HG03103 (cell line): ENCODE data around the gene NECTIN1.

Source experiments
- ATAC-seq: cut with Tn5 transposase; IDR thresholded peaks from one replicate; pipeline ENCODE4 v1.9.1; 2021; ENCODE audit warnings: low read depth; ENCODE audit not compliant: unreplicated experiment

Gene NECTIN1

DNA sequence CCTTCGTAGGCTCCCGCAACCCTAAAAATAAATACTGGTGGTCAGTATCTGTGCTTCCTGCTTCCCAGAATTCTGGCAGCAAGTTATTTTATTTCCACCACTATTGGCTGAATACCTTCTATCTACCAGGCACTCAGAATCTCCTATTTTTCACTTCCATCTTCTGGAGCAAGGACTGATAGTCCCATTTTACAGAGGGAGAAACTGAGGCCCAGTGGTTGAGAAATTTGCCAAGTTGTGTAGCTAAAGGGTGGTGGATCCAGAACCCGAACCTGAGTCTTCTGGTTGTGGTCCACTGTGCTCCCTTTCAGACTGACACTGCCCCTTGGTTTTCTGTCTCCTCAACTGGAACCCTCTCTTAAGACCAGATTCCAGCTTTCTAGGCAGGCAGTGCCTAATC, 31.6 kb downstream of the NECTIN1 start:
- ATAC-seq, result no peak

DNA sequence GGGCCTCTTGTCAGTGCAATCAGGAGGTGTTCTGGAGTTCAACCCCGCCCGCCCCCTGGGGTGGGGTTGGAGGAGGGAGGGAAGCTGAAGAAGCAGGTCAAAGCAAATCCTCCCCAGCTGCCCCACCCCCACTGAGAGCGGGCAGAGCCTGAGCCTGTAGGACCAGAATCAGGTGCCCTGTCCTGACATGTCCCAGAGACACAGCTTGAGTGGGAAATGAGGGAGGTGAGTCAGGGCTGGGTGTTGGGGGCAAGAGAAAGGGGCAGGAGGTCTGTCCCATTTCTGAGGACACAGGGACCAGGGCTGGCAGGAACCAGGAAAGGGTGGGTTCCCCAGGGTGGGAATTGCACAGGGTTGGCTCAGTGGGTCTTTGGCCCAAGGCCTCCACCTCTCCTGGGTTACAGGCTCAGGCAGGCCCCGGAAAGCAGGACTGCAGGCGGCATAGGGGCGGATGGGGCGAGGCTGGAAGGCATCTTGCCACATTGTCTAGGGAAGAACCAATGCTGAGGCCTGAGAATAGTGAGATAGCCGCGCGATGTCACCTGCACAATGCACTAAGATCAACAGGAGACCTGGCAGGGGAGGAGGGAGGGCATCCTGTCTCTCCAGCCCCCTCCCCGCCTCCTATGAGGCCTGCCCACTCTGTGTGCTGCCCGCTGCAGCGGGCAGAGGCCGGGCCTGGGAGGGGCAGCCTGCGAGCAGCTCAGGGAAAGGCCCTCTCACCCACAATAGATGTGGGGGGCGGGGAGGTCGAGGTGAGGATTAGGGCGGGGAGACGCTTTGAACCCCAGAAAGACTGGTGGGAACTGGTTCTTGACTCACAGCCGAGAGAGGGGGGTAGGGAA, 32.4 kb downstream of the NECTIN1 start:
- no peak for ATAC-seq

DNA sequence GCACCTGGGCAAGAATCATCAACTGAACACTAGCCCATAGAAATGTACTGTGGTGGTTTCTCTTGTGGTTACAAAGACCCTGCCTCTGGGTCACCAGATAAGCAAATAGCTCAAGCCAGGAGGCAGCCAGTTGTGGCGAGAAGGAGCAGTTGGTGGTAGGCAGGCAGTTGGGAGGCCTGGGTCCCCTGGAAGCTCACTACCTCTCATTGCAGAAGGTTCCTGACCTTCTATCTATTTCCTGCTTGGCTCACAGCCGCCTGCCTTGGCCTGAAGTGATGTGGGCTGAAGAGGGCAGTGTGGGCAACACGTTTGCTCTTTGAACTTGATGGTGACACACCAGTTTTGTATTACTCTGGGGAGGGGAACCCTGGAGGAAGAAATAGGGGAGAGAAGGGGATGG, 34.7 kb downstream of the NECTIN1 start:
- ATAC-seq, result no peak

DNA sequence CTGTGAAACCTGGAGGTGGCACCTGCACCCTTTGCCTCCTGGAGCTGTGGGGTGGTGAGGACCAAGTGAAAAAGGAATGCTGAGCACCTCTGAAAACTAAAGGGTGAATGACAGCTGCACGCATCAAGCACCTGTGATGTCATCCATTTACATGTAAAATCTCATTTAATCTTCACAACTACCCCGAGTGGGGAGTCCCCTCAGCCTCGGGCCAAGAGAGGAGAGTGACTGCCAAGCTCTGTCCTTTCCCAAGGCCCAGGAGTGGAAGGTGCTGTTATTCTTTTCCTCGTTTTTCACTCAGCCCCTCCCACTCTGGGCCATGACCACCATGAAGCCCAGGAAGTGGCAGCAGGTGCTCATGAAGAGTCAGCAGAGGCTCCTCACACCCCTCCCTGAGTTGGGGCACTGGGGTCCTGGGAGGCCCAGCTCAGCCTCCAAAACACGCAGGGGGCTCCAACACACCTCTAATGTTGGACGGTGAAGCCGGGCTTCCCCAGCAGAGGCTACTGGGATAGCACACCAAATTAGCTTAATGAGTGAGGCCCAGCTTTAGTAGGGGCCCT, 35.7 kb downstream of the NECTIN1 start:
- no peak for ATAC-seq

DNA sequence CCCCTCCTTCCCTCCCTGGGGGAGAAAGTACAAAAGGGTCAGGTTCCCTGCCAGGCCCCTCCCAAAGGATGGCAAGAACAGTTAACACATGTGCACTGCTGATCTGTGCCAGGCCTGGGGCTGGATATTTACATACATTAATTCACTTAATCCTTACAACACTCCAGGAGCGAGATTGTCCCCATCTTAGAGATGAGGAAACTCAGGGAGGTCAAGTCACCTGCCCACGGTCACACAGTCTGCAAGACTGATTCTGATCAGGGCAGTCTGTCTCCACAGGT, 36.5 kb downstream of the NECTIN1 start:
- no peak for ATAC-seq

DNA sequence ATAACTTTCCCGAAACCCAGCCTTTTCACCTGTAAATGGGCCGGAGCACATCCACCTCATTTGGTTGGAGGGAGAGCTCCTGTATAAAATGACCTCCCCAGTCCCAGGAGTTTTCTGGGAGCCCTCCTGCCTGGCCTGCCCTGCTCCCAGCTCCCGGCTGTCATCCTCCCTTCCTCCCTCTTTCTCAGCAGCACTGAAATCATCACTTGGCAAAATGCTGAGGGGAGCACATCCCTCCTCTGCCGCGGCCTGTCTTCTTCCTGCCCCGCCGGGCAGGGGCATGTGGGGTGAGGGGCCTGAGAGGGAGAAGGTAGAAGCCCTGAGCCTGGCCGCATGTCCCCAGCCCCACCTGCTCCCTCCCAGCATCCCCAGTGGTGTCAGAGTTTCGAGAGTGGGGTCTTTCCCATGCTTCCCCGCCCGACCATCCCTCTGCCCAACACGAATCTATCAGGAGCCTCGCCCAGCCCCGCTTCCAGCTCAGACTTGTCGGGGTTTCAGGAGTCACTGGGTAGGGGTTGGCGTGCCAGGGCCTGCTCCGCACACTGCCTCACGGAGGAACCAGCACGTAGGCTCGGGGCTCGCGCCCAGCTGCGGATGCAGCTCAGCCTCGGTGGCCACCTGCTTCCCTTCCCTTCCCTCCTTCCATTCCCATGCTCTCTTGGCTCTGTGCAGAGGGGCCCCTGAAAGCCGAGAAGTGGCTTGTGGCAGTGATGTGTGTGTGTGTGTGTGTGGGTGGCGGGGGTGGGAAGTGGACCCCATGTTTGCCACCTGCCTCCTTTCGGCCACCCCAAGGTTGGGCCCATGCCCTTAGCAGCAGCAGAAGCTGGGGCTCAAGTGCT, 37.1 kb downstream of the NECTIN1 start:
- no peak for ATAC-seq

DNA sequence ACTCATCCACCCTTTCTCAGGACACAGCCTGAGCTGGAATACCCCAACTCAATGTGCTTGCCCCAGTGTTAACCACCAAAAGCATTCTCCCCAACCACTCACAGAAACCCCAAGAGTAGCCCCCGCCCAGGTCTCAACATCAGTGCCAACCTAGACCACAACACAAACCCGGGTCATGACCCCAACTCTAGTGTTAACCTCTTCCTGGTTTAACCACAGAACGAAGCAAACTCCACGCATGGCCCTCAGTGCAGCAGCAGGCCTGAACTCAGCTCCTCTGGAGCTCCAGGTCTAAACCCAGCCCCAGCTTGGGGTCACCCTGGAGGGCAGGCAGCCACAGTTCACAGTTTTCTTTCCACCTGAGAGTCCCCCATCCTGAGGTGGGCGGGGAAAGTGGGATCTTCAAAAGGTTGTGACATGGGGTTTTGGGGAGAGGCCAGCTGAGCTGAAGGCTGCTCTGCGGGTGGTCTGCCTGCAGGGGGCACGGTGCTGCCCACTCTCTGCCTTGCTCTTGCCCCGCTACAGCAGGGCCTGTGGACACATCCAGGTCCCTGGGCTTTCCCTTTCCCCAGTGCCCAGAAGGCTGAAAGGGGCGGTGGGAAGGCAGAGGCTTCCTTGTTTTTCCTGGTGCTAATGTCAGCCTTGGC, 37.9 kb downstream of the NECTIN1 start:
- no peak for ATAC-seq

DNA sequence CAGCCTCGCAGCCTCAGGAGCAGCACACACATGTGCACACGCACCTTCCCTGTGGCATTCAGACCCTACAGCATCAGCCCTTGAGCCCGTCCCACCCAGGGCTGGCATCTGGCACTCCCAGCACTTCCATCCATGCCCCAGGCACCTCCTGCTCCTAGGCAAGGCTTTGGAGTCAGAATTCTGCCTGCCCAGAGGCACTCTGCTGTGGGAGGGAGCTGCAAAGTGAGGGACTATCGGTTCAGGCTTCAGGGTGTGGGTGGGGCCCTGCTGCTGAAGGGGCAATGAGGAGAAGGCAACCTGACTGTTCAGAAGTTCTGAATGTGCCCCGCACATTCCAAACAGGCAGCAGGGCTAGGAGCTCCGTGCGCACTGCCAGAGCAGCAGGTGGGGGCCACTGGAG, 39.7 kb downstream of the NECTIN1 start:
- ATAC-seq, result no peak

DNA sequence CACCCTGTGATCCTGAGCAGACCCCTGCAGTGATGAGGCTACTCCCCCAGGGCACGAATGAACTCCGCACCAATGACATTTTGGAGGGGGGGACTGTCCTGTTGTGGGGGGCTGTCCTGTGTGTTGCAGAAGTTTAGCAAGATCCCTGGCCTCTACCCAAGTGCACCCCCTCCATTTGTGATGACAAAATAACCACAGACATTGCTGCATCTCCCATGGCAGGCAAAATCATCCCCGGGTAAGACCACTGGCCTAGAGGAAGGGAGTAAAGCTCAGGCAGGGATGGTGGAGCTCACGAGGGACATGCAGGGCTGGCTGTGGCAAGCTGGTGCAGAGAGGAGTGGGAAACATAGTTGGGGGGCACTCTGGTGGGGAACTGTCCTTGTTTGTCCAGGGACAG, 40.6 kb downstream of the NECTIN1 start:
- no peak for ATAC-seq

DNA sequence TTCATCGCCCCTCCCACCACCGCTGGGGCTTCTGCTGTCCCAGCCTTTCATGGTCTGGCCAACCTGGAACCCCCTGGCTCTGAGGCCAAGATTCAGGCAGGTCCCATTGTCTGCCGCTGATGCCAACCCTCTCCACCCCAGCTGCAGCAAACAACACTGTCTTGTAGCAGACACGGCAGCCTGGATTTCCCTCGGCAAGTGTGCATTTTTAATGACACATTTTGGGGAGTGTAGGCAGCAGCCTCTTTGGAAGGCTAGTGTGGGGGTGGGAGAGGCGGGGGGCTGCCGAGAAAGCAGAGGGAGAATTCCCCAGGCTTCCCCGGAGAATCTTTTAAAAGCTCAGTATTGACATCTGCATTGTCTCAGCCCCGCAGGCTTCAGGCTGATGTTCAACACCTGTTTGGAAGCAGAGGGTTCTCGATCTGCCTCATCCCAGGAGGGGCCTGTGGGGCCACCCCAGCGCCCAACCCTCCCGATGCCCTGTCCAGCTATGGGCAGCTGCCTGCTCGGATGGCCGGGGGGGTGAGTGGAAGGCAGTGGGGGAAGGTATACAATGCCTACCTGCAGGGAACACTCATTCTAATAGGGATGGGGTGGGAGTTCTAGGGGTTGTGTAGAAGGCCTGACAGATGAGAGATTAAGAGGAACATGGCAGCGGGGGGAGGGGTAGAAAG, 41.5 kb downstream of the NECTIN1 start:
- no peak for ATAC-seq

DNA sequence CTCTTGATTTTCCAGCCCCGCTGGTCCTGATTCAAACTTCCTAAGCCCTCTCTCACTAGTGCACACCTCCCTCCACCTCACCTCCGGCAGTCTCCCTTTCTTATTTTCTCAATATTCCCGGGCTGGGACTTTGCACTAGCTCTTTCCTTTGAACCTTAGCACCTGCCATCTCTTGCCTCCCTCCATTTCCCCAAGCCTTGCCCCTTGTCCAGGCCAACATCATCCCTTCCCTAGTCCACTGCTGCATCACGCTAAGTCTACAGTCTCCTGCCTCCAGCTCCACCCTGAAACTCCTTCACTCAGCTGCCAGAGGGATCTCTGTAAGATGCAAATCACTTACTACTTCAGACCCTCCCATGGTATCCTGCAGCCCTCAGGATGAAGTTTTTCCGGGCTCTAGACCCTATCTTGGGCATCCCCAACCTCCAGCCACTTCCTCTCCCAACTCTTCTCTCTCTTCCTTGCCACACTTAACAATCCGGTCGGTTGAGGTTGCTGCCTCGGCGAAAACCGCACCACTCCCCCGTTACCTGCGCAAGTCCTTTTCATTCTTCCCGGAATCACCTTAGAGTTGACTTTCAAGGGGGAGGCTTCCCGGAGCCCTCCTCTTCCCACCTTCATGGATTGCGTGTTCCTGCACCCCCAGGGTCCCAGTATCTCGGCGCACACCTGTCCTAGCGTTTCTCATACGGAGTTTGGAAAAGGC, 42.7 kb downstream of the NECTIN1 start:
- no peak for ATAC-seq

DNA sequence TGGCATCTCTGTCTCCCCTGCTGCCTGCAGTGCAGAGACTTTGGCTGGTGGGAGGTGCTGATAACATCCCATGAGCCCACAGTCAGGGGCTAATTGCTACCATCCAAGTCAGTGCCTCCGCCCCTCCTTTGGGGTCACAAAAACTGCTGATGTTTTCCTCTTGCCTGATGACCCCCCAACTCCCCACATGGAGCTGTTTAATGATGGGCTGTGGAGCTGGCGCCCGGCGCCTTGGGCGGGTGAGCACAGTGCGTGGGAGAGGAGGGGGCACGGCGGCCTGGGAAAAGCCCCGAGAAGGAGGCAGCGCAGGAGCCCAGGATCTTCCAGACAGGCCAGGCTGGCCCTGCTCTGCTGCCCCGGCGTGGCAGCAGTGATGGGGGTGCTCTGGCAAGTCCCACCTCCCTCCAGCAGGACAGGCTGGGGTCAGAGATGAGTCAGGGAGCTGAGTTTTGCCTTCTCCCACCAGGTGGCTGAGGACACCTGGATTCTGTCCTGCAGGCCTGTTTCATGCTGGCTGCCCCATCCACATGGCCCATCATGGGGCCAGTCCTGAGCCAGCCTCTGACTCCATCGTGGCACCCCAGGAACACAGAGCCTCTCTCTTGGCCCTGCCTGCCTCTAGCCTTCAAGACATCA, 43.8 kb downstream of the NECTIN1 start:
- no peak for ATAC-seq

DNA sequence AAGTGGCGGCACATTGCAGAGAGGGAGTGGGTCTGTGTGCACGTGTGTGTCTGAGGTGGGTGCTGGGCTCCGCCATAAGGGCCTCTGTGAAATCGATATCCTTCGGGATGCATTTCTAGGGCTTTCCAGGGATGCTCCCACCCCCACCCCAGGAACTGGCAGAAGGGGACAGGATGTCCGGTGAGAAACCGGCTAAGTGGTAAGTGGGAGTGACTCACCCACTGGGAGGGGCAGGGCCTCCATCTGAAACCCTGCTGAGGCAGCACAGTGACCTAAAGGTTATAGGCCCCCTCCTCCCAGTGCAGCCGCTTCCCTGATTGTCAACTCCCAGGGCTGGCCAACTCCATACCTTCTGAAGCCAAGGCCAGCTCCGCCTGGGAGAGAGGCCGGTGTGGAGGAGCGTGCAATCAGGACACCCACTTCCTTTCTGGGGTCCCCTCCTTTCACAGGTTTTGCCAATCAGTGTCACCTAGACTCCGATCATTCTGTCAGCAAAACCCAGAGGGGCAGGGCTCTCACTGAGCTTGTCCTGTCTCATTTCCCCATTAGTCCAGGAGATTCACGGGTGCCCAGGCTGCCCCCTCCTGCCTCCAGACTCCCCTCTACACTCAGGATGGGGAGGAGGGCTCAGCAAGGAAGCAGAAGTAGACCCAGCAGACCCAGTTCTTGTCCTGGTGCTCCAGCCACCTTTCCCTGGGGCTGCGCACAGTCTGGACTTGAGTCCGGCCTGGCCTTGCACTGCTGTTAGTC, 44.5 kb downstream of the NECTIN1 start:
- no peak for ATAC-seq

DNA sequence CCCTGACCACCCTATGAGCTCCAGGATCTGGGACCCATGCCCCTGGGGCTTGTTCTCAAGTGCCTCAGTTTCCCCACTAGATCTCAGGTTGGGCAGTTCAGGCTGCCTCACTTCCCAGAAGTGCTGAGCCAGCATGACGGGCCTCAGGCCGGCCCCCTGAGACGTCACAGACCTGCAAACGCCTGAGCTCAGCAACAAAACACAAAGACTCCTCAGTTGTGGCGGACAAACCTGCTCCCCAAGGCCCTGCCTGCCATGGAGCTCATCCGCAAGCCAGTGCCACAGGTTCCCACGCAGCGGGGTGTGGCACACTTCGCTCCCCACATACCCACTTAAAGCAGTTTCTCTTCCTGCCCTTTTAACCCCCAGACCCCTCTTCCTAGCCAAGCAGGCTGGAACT, 45.2 kb downstream of the NECTIN1 start:
- no peak for ATAC-seq

DNA sequence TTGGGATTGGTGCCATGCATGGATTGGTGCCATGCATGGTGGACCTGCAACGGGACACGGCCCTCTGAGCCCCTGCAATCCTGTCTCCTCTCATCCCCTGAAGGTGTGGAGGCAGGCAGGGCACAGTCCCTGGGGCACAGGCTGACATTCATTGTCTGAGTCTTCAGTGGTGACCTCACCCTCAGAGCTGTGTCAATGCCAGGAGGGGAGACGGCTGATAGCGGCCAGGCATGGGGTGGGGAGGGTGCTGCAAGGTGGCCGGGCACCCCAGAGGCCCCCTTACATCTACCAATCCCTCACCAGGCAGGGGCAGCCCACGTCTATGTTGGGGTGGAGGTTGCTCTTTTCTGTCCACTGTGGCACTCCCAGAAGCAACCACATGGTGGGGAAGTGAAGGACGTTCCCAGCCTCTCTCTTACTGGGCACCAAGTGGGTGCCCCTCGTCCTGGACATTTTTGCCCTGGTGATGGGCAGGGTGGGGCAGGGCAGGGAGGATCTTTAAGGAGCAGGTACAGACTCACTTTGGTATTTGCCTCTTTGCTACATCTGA, 47.6 kb downstream of the NECTIN1 start:
- no peak for ATAC-seq

DNA sequence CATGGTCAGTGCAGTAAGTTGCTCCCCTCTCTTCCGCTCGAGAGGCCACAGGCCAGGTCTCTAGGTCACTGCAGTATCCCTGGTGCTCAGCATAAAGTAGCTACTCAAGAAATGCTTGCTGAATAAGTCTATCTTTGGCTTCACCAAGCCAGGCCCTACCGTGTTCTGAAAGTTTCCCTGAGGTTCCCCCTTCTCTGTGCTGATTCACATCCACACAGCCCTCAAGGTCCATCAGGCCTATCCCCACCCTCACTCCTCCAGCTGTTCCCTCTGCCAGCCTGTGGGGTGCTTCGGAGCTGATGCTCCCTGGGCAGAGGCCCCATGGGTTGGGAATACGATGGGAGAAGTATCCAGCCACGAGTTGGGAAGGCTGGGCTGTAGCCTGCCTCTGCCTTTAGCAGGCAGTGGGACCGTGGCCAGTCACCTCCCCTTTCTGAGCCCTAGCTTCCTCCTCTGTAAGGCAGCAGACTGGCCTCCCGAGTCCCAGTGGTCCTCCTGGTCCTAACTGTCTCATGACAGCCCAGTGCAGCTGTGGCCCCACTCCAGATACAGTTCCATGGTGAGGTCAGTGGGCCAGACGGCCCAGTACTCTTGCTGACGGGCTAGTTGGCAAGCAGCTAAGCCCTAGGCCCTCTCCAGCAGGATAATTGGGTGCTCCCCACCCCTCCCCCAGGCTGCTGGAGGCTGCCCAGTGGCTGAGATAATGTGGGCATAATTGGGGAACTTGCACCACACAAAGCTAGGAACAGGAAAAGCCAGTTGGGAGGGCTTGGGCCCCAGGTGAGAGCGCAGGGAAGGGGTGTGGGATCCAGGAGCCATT, 48.2 kb downstream of the NECTIN1 start:
- no peak for ATAC-seq

DNA sequence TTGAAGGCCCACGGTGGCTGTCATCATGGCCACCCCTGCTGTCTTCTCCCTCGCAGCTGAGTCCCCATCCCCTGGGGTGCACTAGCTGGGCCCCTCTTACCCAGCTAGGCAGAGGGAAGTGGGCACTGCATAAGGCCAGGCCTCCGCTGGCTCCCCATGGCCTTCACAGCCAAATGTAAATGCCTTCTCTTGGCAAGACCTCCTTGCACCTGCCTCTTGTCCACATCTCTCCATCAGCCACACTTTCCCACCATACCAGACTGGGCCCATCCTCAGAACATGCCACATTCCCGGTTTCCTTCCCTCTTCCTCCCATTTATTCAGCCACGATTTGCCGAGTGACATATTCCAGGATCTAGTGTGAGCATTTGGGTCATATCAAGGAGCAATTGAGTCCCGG, 49.7 kb downstream of the NECTIN1 start:
- no peak for ATAC-seq

DNA sequence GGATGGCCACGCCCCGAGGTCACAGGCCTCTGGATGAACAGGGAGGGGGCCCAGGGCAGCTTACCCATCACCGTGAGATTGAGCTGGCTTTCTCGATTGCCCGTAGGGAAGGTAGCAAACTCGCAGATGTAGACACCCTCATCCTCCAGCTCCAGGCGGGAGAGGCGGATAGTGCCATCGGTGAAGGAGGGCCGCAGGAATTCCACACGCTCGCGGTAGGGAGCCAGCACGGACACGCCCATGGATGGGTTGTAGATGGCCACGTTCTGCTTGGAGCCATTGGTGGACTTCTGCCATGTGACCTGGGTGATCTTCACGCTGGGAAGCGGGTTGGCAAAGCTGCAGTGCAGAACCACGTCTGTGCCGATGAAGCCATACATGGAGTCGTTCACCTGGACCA, 50.6 kb downstream of the NECTIN1 start:
- no peak for ATAC-seq
